Astrocyte (in vitro differentiated cells and primary cell): ENCODE results near the gene GEMIN2. TPM values are rescaled to one million over a fixed set of nuclear protein-coding genes. Genes with fewer than 3 reads are reported as not detected.

Source experiments
- DNase-seq: peaks from one replicate; pipeline ENCODE4 v3.0.0-alpha.2; 2010; ENCODE audit warnings: low read depth
- FAIRE-seq: peaks from 2 replicates; lab custom pipeline; 2011; peaks lifted over from hg19 to GRCh38; lab: Jason Lieb, UNC
- H2AFZ ChIP-seq: 2 replicates; pipeline ENCODE4 v1.6.0; 2012; ENCODE audit warnings: low read depth, low read length, inconsistent platforms
- H3K27ac ChIP-seq: 2 replicates; pipeline ENCODE4 v1.5.1; 2011; ENCODE audit warnings: low read depth, low read length, inconsistent platforms
- H3K27me3 ChIP-seq: 2 replicates; pipeline ENCODE4 v1.6.0; 2011; ENCODE audit warnings: low read length, inconsistent platforms; ENCODE audit not compliant: insufficient read depth
- H3K36me3 ChIP-seq: 2 replicates; pipeline ENCODE4 v1.5.1; 2011; ENCODE audit warnings: low read length, inconsistent platforms; ENCODE audit not compliant: insufficient read depth
- H3K4me1 ChIP-seq: 2 replicates; pipeline ENCODE4 v1.5.1; 2011; ENCODE audit warnings: low read length, inconsistent platforms; ENCODE audit not compliant: insufficient read depth
- H3K4me2 ChIP-seq: 2 replicates; pipeline ENCODE4 v1.6.0; 2012; ENCODE audit warnings: low read length, inconsistent platforms
- H3K4me3 ChIP-seq: 2 replicates; pipeline ENCODE4 v1.5.1; 2011; ENCODE audit warnings: low read depth, mild to moderate bottlenecking, low read length, inconsistent platforms; ENCODE audit not compliant: insufficient read depth
- H3K79me2 ChIP-seq: 2 replicates; pipeline ENCODE4 v1.6.0; 2012; ENCODE audit warnings: mild to moderate bottlenecking, low read length, inconsistent platforms; ENCODE audit not compliant: insufficient read depth
- H3K9ac ChIP-seq: 2 replicates; pipeline ENCODE4 v1.6.0; 2012; ENCODE audit warnings: mild to moderate bottlenecking, low read length, inconsistent platforms
- H3K9me3 ChIP-seq: 2 replicates; pipeline ENCODE4 v1.5.1; 2012; ENCODE audit warnings: low read depth, mild to moderate bottlenecking, low read length, inconsistent platforms; ENCODE audit not compliant: insufficient read depth
- H4K20me1 ChIP-seq: 2 replicates; pipeline ENCODE4 v1.6.0; 2012; ENCODE audit warnings: low read length, inconsistent platforms; ENCODE audit not compliant: insufficient read depth
- H3K27ac Mint-ChIP-seq: one replicate; pipeline ENCODE4 v1.8.0; 2021; ENCODE audit warnings: mild to moderate bottlenecking, mixed read lengths; ENCODE audit not compliant: unreplicated experiment
- H3K27me3 Mint-ChIP-seq: one replicate; pipeline ENCODE4 v1.8.0; 2021; ENCODE audit warnings: low read depth, mixed read lengths; ENCODE audit not compliant: unreplicated experiment
- H3K36me3 Mint-ChIP-seq: one replicate; pipeline ENCODE4 v1.8.0; 2021; ENCODE audit warnings: low read depth, mixed read lengths; ENCODE audit not compliant: unreplicated experiment
- H3K4me1 Mint-ChIP-seq: one replicate; pipeline ENCODE4 v1.8.0; 2021; ENCODE audit warnings: low read depth, mixed read lengths; ENCODE audit not compliant: unreplicated experiment
- H3K4me3 Mint-ChIP-seq: one replicate; pipeline ENCODE4 v1.8.0; 2021; ENCODE audit warnings: mild to moderate bottlenecking, moderate library complexity, mixed read lengths; ENCODE audit not compliant: unreplicated experiment
- H3K9me3 Mint-ChIP-seq: one replicate; pipeline ENCODE4 v1.8.0; 2021; ENCODE audit warnings: mild to moderate bottlenecking, mixed read lengths; ENCODE audit not compliant: unreplicated experiment
- CTCF ChIP-seq: IDR thresholded peaks from 2 replicates; pipeline ENCODE4 v1.5.1; 2011; ENCODE audit warnings: low read depth, mild to moderate bottlenecking, inconsistent platforms, low read length, moderate library complexity; ENCODE audit not compliant: insufficient read depth
- EZH2 ChIP-seq: IDR thresholded peaks from 2 replicates; pipeline ENCODE4 v1.6.1; 2012; ENCODE audit warnings: mild to moderate bottlenecking, low read length, inconsistent platforms; ENCODE audit not compliant: insufficient read depth
- total RNA-seq: library from RNA; stranded (reverse); gene quantifications from 2 replicates; pipeline ENCODE4 v1.2.1, GENCODE V29; 2021

Gene GEMIN2
- total RNA-seq, 1 donor from 2014 or later = 12.4 TPM

GRCh38 chr14:39180553-39180952 is 66.4 kb downstream of the GEMIN2 start:
- no peaks in the 10 kb centered on the region for H3K27me3 ChIP-seq
- no peaks in the 10 kb centered on the region for H3K9me3 Mint-ChIP-seq
- H3K27me3 Mint-ChIP-seq = no peaks in the 10 kb centered on the region
- H3K36me3 ChIP-seq = peaks cover 83% of the 10 kb centered on the region
- peaks cover 23% of the 10 kb centered on the region for H3K36me3 Mint-ChIP-seq
- FAIRE-seq (no peak), DNase-seq (no peak)
- peaks cover 10% of the 10 kb centered on the region for H3K4me1 ChIP-seq
- TF ChIP-seq CTCF (no peak), EZH2 (no peak)
- no peak overlapping the region for H3K27ac Mint-ChIP-seq
- peaks cover 66% of the 10 kb centered on the region for H3K79me2 ChIP-seq
- no peak overlapping the region for H3K27ac ChIP-seq
- H3K9me3 ChIP-seq = no peaks in the 10 kb centered on the region
- H4K20me1 ChIP-seq = peaks cover 60% of the 10 kb centered on the region
- no peak overlapping the region for H3K4me3 ChIP-seq
- no peak overlapping the region for H3K4me3 Mint-ChIP-seq
- H2AFZ ChIP-seq = no peak overlapping the region
- H3K4me2 ChIP-seq = no peak overlapping the region
- H3K4me1 Mint-ChIP-seq = peaks cover 13% of the 10 kb centered on the region
- H3K9ac ChIP-seq = peak overlapping the region; percentile 10

GRCh38 chr14:39181026-39181692 is 67.0 kb downstream of the GEMIN2 start:
- no peaks in the 10 kb centered on the region for H3K27me3 ChIP-seq
- H3K4me1 Mint-ChIP-seq = peaks cover 13% of the 10 kb centered on the region
- no peaks in the 10 kb centered on the region for H3K9me3 ChIP-seq
- H3K9me3 Mint-ChIP-seq = no peaks in the 10 kb centered on the region
- H3K36me3 Mint-ChIP-seq = peaks cover 23% of the 10 kb centered on the region
- peaks cover 54% of the 10 kb centered on the region for H4K20me1 ChIP-seq
- H3K9ac ChIP-seq = peak overlapping the region; percentile 10
- H3K79me2 ChIP-seq = peaks cover 60% of the 10 kb centered on the region
- no peak overlapping the region for H2AFZ ChIP-seq
- H3K4me1 ChIP-seq = peaks cover 10% of the 10 kb centered on the region
- H3K27ac ChIP-seq = no peak overlapping the region
- peaks cover 83% of the 10 kb centered on the region for H3K36me3 ChIP-seq
- FAIRE-seq (no peak), DNase-seq (no peak)
- H3K4me2 ChIP-seq = peak overlapping the region; percentile 1
- no peak overlapping the region for H3K4me3 Mint-ChIP-seq
- H3K27me3 Mint-ChIP-seq = no peaks in the 10 kb centered on the region
- no peak overlapping the region for H3K4me3 ChIP-seq
- TF ChIP-seq EZH2 (no peak), CTCF (no peak)
- no peak overlapping the region for H3K27ac Mint-ChIP-seq

GRCh38 chr14:39181693-39182047 is 67.5 kb downstream of the GEMIN2 start:
- peaks cover 11% of the 10 kb centered on the region for H3K4me1 Mint-ChIP-seq
- Histone ChIP-seq H3K4me1 (peaks cover 7% of the 10 kb centered on the region), H3K4me2 (peak overlapping the region; percentile 1), H3K9me3 (no peaks in the 10 kb centered on the region), H3K27me3 (no peaks in the 10 kb centered on the region), H3K79me2 (peaks cover 55% of the 10 kb centered on the region), H3K9ac (peak overlapping the region; percentile 10), H2AFZ (no peak overlapping the region), H3K36me3 (peaks cover 79% of the 10 kb centered on the region), H3K27ac (no peak overlapping the region), H4K20me1 (peaks cover 50% of the 10 kb centered on the region), H3K4me3 (no peak overlapping the region)
- no peak overlapping the region for H3K4me3 Mint-ChIP-seq
- FAIRE-seq (no peak), DNase-seq (no peak)
- no peak for TF ChIP-seq CTCF
- no peak for TF ChIP-seq EZH2
- H3K9me3 Mint-ChIP-seq = no peaks in the 10 kb centered on the region
- no peak overlapping the region for H3K27ac Mint-ChIP-seq
- H3K36me3 Mint-ChIP-seq = peaks cover 21% of the 10 kb centered on the region
- no peaks in the 10 kb centered on the region for H3K27me3 Mint-ChIP-seq
